Right cardiac atrium (tissue), 5 donors: ENCODE data around the gene SFXN2. TPM values are rescaled to one million over a fixed set of nuclear protein-coding genes. Genes with fewer than 3 reads are reported as not detected.
A peak's percentile ranks its signal among the peaks of the same experiment; 100 is the strongest.

ENCODE experiments used
- ATAC-seq, 2 donors: fragments of 200-7000 bp; cut with Tn5 transposase; one replicate each; pipeline versions ENCODE4 v1.8.0 to v1.9.1; 2020; ENCODE audit warnings: moderate library complexity in 2 of 2, mild to moderate bottlenecking in 1 of 2
- DNase-seq, 3 donors: peaks; one replicate each; pipeline ENCODE4 v3.0.0-alpha.2; 2020
- H3K27ac ChIP-seq: one replicate; pipeline ENCODE4 v1.5.1; 2013; ENCODE audit warnings: mild to moderate bottlenecking, low read length, control low read depth, moderate library complexity
- H3K27me3 ChIP-seq: one replicate; pipeline ENCODE4 v1.6.1; 2013; ENCODE audit not compliant: control insufficient read depth, insufficient read depth
- H3K4me1 ChIP-seq: one replicate; pipeline ENCODE4 v1.6.1; 2013; ENCODE audit warnings: low read length; ENCODE audit not compliant: control insufficient read depth, insufficient read depth
- H3K4me3 ChIP-seq: one replicate; pipeline ENCODE4 v1.5.1; 2013; ENCODE audit warnings: low read length, control low read depth
- H3K9me3 ChIP-seq: one replicate; pipeline ENCODE4 v1.6.1; 2013; ENCODE audit warnings: low read length; ENCODE audit not compliant: control insufficient read depth
- WGBS: extraction: QIAGEN DNeasy Blood & Tissue Kit; methylation state at CpG from one replicate; pipeline ENCODE4 v1.1.7; 2013; 5-methylcytosine and 5-hydroxymethylcytosine counted together
- intact Hi-C, 4 donors: fragments of 100-400 bp; cut with DNase I; formaldehyde crosslinking; loops; one replicate each; pipeline versions ENCODE4 v1.11.0 to v1.14.0; 2022 to 2023
- polyA plus RNA-seq: library from polyadenylated mRNA; stranded (reverse); fragments of 200-250 nt; gene quantifications from one replicate; pipeline ENCODE4 v1.2.3, GENCODE V29; 2013
- total RNA-seq, 4 donors: library from RNA; stranded (reverse); fragmentation: NEBNext Ultra II Directional; extraction: Animal tissue kit (Norgen Biotek cat#: 25700); gene quantifications; one replicate each; pipeline ENCODE4 v1.2.1, GENCODE V29; 2021
- donor health status: healthy with polysubstance abuse.
- donor health status: DM: no; HTN: yes; CAD: no.
- donor health status: DM: no; HTN: no; CAD: no.
- donor health status: DM: no; HTN: yes; CAD: no; lungs with severe emphysema.
- donor health status: DM: yes; HTN: yes; CAD: no.

Gene SFXN2
- total and polyA plus RNA-seq, 5 donors, result 1.8 to 4.8 (median 2.3) TPM

DNA sequence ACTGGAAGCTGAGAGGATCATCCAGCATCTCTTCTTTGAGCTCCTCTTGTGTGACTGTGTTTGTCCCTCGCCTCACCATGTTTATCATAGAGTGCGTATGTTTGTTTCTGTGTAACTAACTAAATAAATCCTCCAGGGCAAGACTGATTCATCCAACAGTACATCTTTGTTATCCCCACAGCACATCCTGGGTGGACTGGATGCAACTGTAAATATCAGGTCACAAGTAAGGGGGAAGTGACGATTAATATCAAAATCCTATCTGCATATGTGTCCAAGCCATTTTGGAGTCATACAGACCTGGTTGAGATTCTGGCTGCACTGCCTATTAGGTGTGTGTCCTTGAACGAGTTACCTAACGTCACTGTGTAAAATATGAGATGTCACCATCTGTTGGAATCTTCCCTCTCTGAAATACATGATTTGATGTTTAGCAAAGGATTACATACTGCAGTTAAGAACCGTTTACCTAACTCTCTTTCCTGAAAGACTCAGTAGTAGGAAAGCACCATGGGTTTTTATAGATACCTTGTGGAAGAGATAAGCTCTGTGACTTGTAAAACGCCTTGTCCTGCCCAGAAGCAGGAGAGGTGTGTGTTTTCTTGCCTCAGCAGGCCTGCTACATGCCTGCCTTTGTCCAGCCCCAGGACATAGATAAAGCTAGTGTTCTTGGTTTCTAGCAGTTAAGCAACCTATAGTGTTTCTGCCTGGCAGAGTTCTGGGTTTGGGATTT, 55.1 kb downstream of the SFXN2 start:
- no peak for DNase-seq
- intact Hi-C loops, result no loop called here
- Histone ChIP-seq H3K4me1 (peaks cover 16% of the 10 kb centered on the region), H3K9me3 (no peaks in the 10 kb centered on the region), H3K4me3 (no peak overlapping the region), H3K27me3 (no peaks in the 10 kb centered on the region), H3K27ac (no peak overlapping the region)
- 67% methylated on average over 7 of the region's 7 CpGs for WGBS
- ATAC-seq, result no peak

DNA sequence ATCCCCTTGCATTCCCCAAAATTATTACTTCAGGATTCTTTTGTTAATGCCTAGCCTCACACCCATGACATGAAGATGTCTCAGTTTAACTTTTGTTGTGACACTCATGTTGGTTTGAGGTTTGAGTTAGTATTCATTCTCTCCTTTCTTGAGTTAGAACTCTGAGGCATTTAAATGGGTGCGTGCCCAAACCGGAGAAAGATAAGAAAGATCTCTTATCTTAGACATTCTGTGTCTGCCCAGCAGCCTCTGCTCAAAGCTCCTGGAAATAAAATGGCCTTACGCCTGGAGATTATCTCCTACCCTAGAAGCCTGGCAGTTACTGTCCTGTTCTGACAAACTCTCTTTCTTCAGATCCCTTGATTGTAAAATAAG, 55.7 kb downstream of the SFXN2 start:
- H3K9me3 ChIP-seq, result no peaks in the 10 kb centered on the region
- no peak overlapping the region for H3K4me3 ChIP-seq
- 56% methylated on average over 3 of the region's 3 CpGs for WGBS
- intact Hi-C loops, result no loop called here
- peak overlapping the region; percentile 59 for H3K27ac ChIP-seq
- H3K27me3 ChIP-seq, result no peaks in the 10 kb centered on the region
- DNase-seq, result no peak
- H3K4me1 ChIP-seq, result peaks cover 19% of the 10 kb centered on the region
- ATAC-seq, result no peak

DNA sequence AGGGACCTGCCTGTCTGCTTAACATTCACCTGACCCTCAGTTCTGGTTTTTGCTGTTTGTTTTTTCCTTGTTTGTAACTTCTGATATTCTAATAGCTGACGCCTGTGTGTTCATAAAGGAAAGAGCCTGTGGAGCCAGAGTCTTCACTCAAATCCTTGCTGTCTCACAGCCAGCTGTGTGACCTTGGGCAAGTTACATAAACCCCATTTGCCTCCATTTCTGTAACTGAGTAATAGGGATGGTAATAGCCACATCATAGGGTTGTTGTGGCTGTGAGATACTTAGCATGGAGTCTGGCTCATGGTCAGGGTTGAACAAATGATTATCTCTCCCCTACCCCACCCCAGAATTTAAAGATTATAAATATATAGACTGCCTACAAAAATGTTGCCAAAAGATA, 56.4 kb downstream of the SFXN2 start:
- peak overlapping the region; percentile 59 for H3K27ac ChIP-seq
- WGBS, result 62% methylated on average over 1 of the region's 1 CpG
- no peak overlapping the region for H3K4me3 ChIP-seq
- no peaks in the 10 kb centered on the region for H3K9me3 ChIP-seq
- ATAC-seq (no peak), DNase-seq (no peak)
- no peaks in the 10 kb centered on the region for H3K27me3 ChIP-seq
- intact Hi-C loops, result no loop called here
- H3K4me1 ChIP-seq, result peaks cover 26% of the 10 kb centered on the region

DNA sequence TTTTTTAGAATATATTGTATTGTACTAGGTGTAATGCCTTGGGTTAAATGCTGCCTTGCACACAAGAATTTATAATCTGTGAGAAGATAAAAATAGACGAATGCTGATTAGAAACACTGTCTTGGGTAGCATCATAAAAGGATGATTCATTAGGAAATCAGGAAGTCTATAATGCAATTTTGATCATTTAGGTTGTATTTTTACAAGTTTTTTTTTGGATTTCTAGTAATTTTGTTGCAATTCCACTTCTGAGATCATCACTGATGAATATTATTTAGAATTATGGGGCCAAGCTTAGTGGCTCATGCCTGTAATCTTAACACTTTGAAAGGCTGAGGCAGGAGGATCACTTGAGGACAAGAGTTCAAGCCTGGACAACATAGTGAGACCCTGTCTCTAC, 58.9 kb downstream of the SFXN2 start:
- WGBS, result 22% methylated on average over 1 of the region's 1 CpG
- H3K4me1 ChIP-seq, result peaks cover 31% of the 10 kb centered on the region
- H3K9me3 ChIP-seq, result no peaks in the 10 kb centered on the region
- ATAC-seq, result no peak
- intact Hi-C loops, result no loop called here
- DNase-seq, result no peak
- no peaks in the 10 kb centered on the region for H3K27me3 ChIP-seq
- H3K27ac ChIP-seq, result peak overlapping the region; percentile 26
- no peak overlapping the region for H3K4me3 ChIP-seq

DNA sequence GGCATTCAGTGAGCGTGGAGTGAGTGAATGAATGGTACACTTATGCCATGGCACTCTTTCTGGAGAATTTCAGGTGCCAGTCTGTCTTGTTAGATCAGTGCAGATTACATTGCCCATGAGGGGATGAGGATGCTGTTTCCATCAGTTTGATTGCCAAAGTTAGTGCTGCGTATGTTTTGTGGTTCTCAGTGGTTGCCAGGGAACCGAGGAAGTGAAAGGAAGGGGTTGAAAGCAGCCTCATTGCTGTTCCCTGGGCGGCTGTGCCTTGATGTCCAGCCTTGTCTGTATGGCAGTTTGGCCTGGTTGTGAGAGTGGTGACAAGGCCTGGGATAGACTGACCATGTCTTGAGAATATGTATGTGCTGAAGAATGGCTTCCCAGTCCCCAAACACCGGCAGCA, 59.5 kb downstream of the SFXN2 start:
- ATAC-seq, result peak; percentile 1 to 6
- Histone ChIP-seq H3K9me3 (no peaks in the 10 kb centered on the region), H3K4me1 (peaks cover 33% of the 10 kb centered on the region), H3K27ac (peak overlapping the region; percentile 26), H3K27me3 (no peaks in the 10 kb centered on the region), H3K4me3 (no peak overlapping the region)
- 29% methylated on average over 5 of the region's 5 CpGs for WGBS
- intact Hi-C loops, result no loop called here
- peak in 2 of 3 donors; percentile 72 to 81 for DNase-seq

DNA sequence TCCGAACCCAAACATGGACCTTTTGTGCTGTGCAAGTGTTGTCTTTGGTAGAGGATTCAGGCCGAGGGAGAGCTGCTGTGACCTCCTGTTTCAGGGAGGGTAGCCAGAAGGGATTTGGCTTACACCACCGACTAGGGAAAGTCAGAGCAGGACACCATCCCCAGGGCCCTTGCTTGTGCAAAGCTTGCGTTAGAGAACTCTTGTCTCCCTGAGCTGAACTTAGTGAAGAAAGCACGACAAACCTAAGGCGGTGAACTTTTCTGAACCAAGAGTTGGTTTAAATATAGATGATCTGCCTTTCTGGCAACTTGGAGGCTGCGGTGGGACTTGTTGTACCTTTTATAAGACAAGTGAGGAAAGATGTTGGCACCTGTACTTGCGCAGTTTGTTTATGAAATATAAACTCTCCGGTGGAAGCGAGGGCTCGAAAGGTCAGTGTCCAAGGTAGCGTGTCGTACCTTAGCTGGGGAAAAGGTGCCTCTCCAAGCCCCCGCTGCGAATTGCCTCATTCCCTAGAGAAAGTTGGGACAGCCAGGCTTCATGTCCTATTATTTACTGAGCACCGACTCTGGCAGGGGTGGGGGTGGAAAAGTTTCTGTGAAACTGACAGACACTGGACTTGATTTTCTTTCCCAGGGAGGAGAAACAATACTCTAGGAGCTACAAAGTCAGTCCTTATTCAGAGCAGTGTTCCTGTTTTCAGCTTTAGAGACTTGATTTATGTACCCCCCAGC, 60.9 kb downstream of the SFXN2 start:
- peak; percentile 85 to 92 (median 85) for DNase-seq

DNA sequence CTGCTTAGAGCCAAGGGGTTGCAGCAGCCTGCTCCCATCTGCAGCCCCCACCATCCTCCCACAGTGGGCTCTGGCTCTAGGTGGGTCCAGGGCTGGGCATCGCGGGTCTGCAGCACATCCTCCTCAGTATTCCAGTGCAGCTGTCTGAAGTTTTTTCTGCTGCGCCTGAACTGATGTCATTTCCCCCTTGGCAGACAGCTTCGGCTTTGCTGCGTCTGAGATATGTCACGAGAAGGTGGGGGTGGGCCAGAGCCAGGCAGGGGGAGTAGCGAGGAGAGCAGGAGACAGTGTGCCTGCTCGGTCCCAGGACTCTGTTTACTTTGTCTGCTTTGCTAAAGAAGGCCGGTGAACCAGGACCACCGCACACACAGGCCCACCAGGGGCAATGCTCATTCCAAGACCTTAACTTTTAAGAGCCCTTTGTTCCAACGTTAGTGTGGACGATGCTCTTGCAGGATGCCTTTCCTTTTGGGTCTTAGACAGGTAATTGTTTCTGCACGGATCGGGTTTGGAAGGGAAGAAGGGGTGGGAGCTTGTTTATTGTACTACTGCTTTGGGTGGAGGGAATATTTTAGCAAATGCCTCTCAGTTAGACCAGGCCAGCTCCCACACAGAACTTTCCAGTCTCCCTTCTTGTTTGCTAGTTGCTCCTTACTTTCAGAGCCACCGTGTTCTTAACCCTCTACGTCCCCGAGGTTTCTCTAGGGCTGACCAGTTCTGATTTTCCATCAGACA, 61.7 kb downstream of the SFXN2 start:
- H3K4me1 ChIP-seq, result peaks cover 41% of the 10 kb centered on the region
- intact Hi-C loops, result loop anchor here in 1 of 4 donors (5.0 kb wide), 1 partner anchor 34 kb away; the partner anchor contains the start of gene WBP1L
- peak; percentile 85 to 86 for ATAC-seq

More for the DNA sequence above, 60.9 kb downstream of the SFXN2 start:
- intact Hi-C loops, result loop anchor here in 1 of 4 donors (5.0 kb wide), 1 partner anchor 33 kb away; the partner anchor contains the start of gene WBP1L
- no peaks in the 10 kb centered on the region for H3K27me3 ChIP-seq
- WGBS, result 23% methylated on average over 16 of the region's 16 CpGs
- peaks cover 38% of the 10 kb centered on the region for H3K4me1 ChIP-seq
- peak overlapping the region; percentile 97 for H3K27ac ChIP-seq
- peak; percentile 72 to 78 for ATAC-seq
- no peaks in the 10 kb centered on the region for H3K9me3 ChIP-seq
- H3K4me3 ChIP-seq, result peak overlapping the region; percentile 81

DNA sequence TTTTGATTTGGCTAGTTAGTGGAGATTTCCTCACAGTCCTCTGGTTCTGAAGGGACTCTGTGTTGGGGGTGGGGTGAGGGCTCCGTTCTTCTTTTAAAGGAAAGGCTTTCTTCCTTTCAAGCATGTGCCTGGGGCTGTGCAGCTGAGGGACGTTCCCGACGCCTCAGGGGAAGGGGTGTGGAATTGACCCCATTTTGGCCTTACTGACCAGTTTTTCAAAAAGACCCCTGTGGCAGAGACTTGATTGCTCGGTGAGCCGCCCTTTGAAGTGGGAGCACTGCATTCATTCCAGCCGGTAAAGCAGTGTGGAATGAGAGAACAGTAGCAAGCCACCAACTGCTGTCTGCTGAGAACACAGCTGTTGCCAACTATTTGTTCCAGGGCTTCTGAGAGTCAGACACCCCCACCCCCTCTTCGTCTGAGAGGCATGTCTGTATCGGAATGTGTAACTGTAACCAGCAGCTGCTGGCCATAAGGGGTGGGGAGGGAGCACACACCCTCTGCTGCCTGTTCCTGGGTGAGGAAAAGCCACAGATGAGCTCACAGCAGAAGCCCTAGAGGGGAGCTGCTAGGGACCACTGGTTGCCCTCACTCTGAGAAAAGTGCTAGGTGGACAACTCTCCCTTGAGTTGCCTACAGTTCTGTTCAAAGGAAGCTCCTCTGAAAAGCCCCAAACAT, 62.5 kb downstream of the SFXN2 start:
- intact Hi-C loops, result loop anchor here in 1 of 4 donors (5.0 kb wide), 1 partner anchor 35 kb away; the partner anchor contains the start of gene WBP1L
- Histone ChIP-seq H3K4me3 (peak overlapping the region; percentile 81), H3K27me3 (no peaks in the 10 kb centered on the region), H3K9me3 (no peaks in the 10 kb centered on the region), H3K4me1 (peaks cover 49% of the 10 kb centered on the region), H3K27ac (peak overlapping the region; percentile 97)
- 4% methylated on average over 9 of the region's 9 CpGs for WGBS
- ATAC-seq, result peak; percentile 80 to 85
- peak; percentile 87 to 93 (median 87) for DNase-seq

More for the DNA sequence above, 61.7 kb downstream of the SFXN2 start:
- Histone ChIP-seq H3K9me3 (no peaks in the 10 kb centered on the region), H3K27me3 (no peaks in the 10 kb centered on the region), H3K27ac (peak overlapping the region; percentile 97), H3K4me3 (peak overlapping the region; percentile 81)
- DNase-seq, result peak; percentile 89 to 94 (median 93)
- 4% methylated on average over 17 of the region's 17 CpGs for WGBS

DNA sequence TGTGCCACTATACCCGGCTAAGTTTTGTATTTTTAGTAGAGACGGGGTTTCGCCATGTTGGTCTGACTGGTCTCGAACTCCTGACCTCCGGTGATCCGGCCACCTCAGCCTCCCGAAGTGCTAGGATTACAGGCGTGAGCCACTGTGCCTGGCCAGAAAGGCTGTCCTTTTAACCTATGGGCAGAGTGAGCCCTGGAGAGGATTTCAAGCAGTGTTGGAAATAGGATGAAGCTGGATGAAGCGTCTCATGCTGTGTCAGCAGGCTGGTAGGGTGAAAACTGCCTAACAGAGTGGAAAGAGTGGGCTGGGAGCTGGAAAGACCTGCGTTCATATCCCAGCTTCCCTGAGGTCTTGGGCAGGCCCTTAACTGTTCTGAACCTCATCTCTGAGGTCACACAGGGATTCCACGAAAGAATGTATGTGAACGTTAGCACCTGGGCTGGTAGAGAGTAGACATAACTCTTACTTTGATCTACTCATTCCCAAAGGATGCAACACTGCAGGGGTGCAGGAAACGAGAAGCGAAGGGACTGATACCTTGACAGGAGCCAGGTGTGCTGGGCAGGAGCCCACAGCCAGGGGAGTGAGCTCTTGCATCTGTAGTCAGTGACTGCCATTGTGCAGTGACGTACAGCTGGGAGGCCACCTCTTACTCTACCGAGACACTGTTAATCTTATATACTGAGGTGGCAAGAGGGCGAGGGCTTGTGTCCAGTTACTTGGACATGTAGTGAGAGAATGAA, 63.4 kb downstream of the SFXN2 start:
- Histone ChIP-seq H3K9me3 (no peaks in the 10 kb centered on the region), H3K27ac (peak overlapping the region; percentile 97), H3K4me1 (peaks cover 55% of the 10 kb centered on the region), H3K4me3 (peak overlapping the region; percentile 2), H3K27me3 (no peaks in the 10 kb centered on the region)
- 51% methylated on average over 17 of the region's 17 CpGs for WGBS
- intact Hi-C loops, result loop anchor here in 1 of 4 donors (5.0 kb wide), 1 partner anchor 36 kb away; the partner anchor contains the start of gene WBP1L
- ATAC-seq, result no peak
- DNase-seq, result no peak

DNA sequence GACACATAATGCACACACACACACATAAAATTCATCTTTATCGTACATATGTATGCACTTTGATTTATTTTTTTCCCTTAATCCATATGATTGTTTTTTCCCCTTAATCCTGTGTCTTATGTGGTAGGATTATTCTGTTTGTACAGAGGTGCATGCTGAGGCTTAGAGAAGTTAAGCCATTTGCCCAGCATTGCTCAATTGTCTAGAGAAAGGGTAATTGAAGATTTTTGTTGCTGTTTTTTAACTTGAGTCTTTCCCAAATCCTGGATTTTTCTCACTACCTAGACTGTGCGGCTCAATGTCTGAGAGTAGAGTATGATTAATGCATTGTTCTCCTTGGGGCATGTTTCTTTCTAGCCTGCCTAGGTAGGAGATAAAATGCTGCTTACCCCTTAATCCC, 64.3 kb downstream of the SFXN2 start:
- Histone ChIP-seq H3K4me3 (no peak overlapping the region), H3K4me1 (peaks cover 60% of the 10 kb centered on the region), H3K27ac (no peak overlapping the region), H3K27me3 (no peaks in the 10 kb centered on the region), H3K9me3 (no peaks in the 10 kb centered on the region)
- intact Hi-C loops, result loop anchor here in 1 of 4 donors (5.0 kb wide), 1 partner anchor 36 kb away; the partner anchor contains the start of gene WBP1L
- DNase-seq (no peak), ATAC-seq (no peak)
- 79% methylated on average over 2 of the region's 2 CpGs for WGBS
